Omental fat pad (tissue), 4 donors: Measurements from ENCODE around the gene ELL2. TPM values are rescaled to one million over a fixed set of nuclear protein-coding genes. Genes with fewer than 3 reads are reported as not detected.

Source experiments
- ATAC-seq: fragments of 150-250 bp; one replicate; pipeline ENCODE4 v1.9.1; 2016; ENCODE audit warnings: mild to moderate bottlenecking, moderate library complexity; ENCODE audit not compliant: low FRiP score
- DNase-seq: peaks from one replicate; pipeline ENCODE4 v3.0.0-alpha.2; 2019; ENCODE audit warnings: low spot score
- total RNA-seq, 4 donors: library from RNA; depleted of rRNA; stranded (reverse); fragments of >200 nt; gene quantifications; one replicate each; pipeline ENCODE4 v1.1.0, GENCODE V29; 2016
- TF ChIP-seq, protein P1 (sequence below), 3 donors: fragments of 450-650 bp; IDR thresholded peaks; one replicate each; pipeline ENCODE4 v1.5.1; 2016 to 2017; ENCODE audit warnings: antibody characterized with exemption in 3 of 3, mild to moderate bottlenecking in 3 of 3, moderate library complexity in 2 of 3

ELL2 gene
- total RNA-seq, 4 donors from 2014 or later: 64.3 to 318 (median 121) TPM

DNA sequence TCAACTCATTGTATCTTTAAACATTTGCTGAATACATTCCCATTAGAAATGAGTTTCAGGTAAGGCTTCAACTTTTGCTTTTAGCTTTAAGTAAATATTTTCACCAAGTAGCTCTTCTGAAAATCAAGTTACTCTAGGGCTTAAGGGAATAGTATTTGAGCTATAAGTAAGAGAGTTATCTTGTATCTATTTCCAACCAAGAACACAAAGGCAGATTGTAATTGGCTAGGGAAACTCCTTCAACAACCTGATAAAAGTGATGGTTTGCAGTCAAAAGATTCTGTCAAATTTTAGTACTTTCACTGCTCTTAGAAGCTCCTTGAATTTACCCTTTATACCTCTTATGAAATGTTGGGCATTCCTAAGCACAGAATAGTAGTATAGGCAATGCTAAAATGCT is 13.0 kb downstream of the ELL2 start:
- ATAC-seq (no peak), DNase-seq (no peak)
- TF ChIP-seq, protein P1, sequence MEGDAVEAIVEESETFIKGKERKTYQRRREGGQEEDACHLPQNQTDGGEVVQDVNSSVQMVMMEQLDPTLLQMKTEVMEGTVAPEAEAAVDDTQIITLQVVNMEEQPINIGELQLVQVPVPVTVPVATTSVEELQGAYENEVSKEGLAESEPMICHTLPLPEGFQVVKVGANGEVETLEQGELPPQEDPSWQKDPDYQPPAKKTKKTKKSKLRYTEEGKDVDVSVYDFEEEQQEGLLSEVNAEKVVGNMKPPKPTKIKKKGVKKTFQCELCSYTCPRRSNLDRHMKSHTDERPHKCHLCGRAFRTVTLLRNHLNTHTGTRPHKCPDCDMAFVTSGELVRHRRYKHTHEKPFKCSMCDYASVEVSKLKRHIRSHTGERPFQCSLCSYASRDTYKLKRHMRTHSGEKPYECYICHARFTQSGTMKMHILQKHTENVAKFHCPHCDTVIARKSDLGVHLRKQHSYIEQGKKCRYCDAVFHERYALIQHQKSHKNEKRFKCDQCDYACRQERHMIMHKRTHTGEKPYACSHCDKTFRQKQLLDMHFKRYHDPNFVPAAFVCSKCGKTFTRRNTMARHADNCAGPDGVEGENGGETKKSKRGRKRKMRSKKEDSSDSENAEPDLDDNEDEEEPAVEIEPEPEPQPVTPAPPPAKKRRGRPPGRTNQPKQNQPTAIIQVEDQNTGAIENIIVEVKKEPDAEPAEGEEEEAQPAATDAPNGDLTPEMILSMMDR (IDR thresholded peaks at IDR 0.05): no peak

DNA sequence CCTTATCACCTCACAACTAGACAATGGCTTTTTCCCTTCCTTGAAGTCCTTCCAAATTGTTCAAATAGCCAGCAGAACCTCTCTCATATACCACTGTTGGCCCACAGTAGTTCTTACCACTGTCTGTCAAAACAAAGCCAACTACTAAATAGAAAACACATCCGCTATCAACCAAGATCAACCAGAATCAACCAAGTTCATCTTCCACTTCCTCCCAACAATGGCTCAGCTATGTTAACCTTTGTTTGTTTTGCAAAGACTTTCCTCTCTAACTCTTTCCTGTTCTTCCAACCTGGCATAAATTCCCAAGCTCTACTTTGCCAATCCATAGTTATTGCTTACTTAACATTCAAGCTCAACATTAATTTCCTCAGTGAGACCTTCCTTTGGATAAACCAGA is 15.2 kb downstream of the ELL2 start:
- no peak for DNase-seq
- TF ChIP-seq, protein P1 (IDR thresholded peaks at IDR 0.05): no peak
- no peak for ATAC-seq

DNA sequence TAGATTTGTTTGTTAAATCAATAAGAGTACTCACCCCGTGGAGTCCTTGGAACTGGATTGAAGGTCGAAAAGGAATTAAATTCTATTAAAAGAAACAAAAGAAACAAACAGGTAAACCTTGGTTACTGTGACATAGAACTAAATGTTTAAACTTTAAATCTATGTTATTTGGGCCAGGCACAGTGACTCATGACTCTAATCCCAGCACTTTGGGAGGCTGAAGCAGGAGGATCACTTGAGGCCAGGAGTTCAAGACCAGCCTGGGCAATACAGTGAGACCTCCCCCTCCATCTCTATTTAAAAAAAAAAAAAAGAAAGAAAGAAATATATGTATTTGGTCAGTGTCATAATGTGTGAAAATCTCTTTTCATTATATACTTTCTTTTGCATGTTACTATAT is 18.7 kb downstream of the ELL2 start:
- ATAC-seq (no peak), DNase-seq (no peak)
- TF ChIP-seq, protein P1 (IDR thresholded peaks at IDR 0.05): no peak

DNA sequence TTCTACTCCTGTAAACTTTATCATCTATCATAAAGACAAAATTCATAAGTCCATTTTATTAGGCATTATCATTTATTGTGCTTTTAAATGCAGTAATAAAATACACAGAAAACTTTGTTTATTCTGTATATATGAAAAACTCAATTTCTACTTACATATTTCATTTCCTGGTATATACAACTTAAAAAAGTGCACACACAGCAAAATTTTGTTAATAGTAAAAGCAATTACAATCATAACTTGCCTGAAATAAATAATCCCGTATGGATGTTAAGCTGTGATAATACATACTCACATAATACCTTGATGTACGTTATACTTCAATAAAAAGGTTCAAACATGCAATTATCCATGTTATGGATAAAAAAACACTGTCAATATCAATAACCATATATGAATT is 19.2 kb downstream of the ELL2 start:
- DNase-seq (no peak), ATAC-seq (no peak)
- TF ChIP-seq, protein P1 (IDR thresholded peaks at IDR 0.05): no peak

DNA sequence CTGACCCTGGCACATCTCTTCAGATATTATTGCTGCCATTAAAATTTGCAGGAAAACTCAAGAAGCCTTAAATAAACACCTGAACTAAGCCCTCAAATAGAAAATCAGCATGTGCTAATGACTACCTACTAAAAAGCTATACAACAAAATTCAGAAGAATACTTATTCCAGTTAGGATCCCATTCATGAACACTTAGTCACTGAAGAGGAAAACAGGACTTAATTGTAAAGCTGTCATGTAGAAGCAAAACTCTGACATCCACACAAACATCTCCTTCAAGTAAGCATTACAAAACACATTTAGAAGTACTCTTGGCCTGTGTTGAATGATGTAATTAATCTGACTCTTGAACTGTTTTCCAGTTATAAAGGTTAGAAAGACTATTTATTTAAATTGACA is 19.9 kb downstream of the ELL2 start:
- no peak for DNase-seq
- no peak for ATAC-seq
- TF ChIP-seq, protein P1 (IDR thresholded peaks at IDR 0.05): no peak

DNA sequence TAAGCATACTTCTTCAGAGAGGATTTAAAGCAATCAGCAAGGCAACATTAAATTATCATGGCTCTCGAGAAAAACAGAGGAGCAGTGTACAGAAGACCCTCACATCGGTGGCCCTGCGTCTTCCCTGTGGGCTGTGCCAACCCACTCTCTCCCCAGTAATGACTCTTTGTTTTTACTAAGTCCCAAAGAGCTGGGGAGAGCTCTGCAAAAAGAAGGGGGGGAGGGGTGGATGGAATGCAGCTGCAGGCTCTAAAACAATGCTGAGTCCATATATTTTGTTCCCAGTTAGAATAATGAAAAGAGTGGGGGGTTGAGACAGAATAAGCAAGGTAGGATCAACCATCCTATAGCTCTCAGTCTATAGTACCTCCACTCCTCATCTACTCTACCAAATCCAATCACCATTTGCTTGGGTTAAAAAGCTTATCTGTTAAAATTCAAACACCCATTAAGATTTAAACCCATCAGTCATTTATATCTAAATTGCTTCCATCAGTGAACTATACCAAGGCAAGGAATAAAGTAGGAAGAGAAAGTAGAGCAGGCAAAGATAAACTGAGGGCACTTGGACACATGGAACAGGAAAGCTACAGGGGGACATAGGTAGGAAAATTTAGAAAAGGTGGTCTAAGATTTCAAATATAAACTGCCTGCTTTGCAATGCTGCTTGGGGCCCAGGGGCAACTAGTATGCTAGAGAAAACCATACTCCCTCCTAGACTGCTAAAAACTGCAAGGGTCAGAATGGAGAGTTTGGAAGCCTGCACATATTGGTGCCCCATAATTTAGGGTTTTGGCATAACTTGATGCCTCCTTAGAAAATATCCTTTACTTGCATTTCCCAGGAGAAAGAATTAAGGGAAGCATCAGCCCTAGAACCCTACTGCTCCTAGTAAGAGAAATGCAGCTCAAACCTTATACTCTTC is 20.6 kb downstream of the ELL2 start:
- ATAC-seq (no peak), DNase-seq (no peak)
- TF ChIP-seq, protein P1 (IDR thresholded peaks at IDR 0.05): no peak

DNA sequence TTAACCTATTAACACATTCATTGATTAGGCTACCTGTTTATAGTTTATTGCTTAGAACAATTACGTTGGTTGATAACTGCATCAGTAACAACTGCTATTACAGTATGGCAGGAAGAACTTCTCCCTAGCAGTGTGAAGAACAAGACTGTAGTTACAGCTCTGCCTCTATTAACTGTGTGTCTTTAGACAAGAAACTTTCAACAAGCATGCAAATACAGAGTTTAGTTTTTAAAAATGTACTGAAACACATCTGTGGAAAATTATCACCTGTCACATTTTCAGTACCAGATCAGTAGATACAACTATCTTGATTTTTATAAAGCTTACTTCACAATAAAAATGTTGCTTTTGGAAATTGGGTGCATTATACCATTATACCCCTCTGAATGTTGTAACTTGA is 22.2 kb downstream of the ELL2 start:
- ATAC-seq: no peak
- no peak for DNase-seq
- TF ChIP-seq, protein P1 (IDR thresholded peaks at IDR 0.05): no peak
